IMR-90 (cell line): ENCODE data around the gene CELSR2.

Experiments
- CEBPB ChIP-seq: IDR thresholded peaks from 2 replicates; pipeline ENCODE4 v1.6.1; 2012; ENCODE audit warnings: low read depth, low read length, improper control_type of control experiment
- MAFK ChIP-seq: IDR thresholded peaks from 2 replicates; pipeline ENCODE4 v1.6.1; 2012; ENCODE audit warnings: low read depth, low read length, improper control_type of control experiment
- MXI1 ChIP-seq: IDR thresholded peaks from 2 replicates; pipeline ENCODE4 v1.6.1; 2012; ENCODE audit warnings: low read depth, mild to moderate bottlenecking, low read length, moderate library complexity, borderline replicate concordance
- POLR2A ChIP-seq: IDR thresholded peaks from 2 replicates; pipeline ENCODE4 v1.6.1; 2012; ENCODE audit warnings: mild to moderate bottlenecking, low read depth, low read length
- RCOR1 ChIP-seq: IDR thresholded peaks from 2 replicates; pipeline ENCODE4 v1.6.1; 2012; ENCODE audit warnings: mild to moderate bottlenecking, low read length, improper control_type of control experiment; ENCODE audit not compliant: insufficient replicate concordance
- RFX5 ChIP-seq: IDR thresholded peaks from 2 replicates; pipeline ENCODE4 v1.8.0; 2012; ENCODE audit warnings: low read depth, mild to moderate bottlenecking, low read length, moderate library complexity
- SMC3 ChIP-seq: fragments of 150-350 bp; IDR thresholded peaks from 2 replicates; pipeline ENCODE4 v1.6.1; 2016; ENCODE audit warnings: low read depth, mild to moderate bottlenecking, antibody characterized with exemption, low read length, moderate library complexity
- TF ChIP-seq, protein P1 (sequence below): conservative IDR thresholded peaks from 2 replicates; pipeline ENCODE4 v1.5.1; 2012; ENCODE audit warnings: mild to moderate bottlenecking, low read depth, low read length, improper control_type of control experiment
- TF ChIP-seq, protein P2 (sequence below): fragments of 150-350 bp; IDR thresholded peaks from 2 replicates; pipeline ENCODE4 v1.6.1; 2016; ENCODE audit warnings: low read depth, mild to moderate bottlenecking, low read length, moderate library complexity, borderline replicate concordance
- TF ChIP-seq, protein P3 (sequence below): fragments of 150-350 bp; IDR thresholded peaks from 2 replicates; pipeline ENCODE4 v1.6.1; 2017; ENCODE audit warnings: mild to moderate bottlenecking, antibody characterized with exemption, low read length, low read depth

DNA sequence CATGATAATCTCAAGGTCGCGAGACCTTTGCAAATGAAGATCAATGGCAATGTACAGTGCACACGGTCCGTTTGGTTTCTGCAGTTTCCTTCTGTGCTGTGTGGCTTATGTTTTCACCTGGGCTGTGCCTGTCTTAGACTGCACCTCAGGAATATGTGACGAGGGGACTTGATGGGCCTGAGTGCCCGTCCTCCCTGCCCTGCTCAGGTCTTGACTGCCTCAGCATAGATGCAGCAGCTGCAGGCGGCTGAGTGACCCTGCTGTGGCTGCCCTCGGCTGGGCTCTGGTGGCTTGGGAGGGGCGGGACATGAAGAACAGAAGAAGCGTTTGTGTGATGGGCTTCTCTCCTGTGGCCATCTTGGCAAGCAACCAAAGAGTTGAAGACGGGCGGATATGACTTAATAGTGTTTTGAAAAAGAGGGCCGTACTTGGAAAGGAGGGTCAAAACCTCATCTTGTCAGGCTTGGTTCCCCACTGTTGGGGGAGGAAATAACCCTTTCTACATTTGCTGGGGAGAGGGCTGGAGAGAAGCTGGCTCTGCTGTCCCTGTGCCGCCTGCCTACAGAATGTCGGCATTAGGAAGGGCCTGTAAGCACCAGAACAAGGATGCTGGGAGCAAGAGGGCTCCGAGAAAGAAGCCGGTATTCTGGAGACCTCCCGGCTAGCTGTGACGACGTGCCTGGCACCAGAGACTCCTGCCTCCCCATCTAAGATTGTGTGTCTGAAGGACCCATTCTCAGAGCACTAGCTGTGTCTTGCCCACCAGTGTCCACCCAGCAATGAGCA lies 50.4 kb downstream of the CELSR2 start:
- TF ChIP-seq MAFK: no peak
- TF ChIP-seq, protein P1, sequence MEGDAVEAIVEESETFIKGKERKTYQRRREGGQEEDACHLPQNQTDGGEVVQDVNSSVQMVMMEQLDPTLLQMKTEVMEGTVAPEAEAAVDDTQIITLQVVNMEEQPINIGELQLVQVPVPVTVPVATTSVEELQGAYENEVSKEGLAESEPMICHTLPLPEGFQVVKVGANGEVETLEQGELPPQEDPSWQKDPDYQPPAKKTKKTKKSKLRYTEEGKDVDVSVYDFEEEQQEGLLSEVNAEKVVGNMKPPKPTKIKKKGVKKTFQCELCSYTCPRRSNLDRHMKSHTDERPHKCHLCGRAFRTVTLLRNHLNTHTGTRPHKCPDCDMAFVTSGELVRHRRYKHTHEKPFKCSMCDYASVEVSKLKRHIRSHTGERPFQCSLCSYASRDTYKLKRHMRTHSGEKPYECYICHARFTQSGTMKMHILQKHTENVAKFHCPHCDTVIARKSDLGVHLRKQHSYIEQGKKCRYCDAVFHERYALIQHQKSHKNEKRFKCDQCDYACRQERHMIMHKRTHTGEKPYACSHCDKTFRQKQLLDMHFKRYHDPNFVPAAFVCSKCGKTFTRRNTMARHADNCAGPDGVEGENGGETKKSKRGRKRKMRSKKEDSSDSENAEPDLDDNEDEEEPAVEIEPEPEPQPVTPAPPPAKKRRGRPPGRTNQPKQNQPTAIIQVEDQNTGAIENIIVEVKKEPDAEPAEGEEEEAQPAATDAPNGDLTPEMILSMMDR: no peak
- no peak for TF ChIP-seq POLR2A
- TF ChIP-seq, protein P2, sequence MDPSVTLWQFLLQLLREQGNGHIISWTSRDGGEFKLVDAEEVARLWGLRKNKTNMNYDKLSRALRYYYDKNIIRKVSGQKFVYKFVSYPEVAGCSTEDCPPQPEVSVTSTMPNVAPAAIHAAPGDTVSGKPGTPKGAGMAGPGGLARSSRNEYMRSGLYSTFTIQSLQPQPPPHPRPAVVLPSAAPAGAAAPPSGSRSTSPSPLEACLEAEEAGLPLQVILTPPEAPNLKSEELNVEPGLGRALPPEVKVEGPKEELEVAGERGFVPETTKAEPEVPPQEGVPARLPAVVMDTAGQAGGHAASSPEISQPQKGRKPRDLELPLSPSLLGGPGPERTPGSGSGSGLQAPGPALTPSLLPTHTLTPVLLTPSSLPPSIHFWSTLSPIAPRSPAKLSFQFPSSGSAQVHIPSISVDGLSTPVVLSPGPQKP: no peak
- TF ChIP-seq CEBPB: no peak
- TF ChIP-seq RFX5: no peak
- TF ChIP-seq, protein P3, sequence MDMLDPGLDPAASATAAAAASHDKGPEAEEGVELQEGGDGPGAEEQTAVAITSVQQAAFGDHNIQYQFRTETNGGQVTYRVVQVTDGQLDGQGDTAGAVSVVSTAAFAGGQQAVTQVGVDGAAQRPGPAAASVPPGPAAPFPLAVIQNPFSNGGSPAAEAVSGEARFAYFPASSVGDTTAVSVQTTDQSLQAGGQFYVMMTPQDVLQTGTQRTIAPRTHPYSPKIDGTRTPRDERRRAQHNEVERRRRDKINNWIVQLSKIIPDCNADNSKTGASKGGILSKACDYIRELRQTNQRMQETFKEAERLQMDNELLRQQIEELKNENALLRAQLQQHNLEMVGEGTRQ: no peak
- TF ChIP-seq RCOR1: no peak
- TF ChIP-seq SMC3: no peak
- no peak for TF ChIP-seq MXI1
